B cell (primary cell): ENCODE results near the gene FGFRL1. TPM values are rescaled to one million over a fixed set of nuclear protein-coding genes. Genes with fewer than 3 reads are reported as not detected.

ENCODE experiments used
- ATAC-seq: fragments of 200-7000 bp; cut with Tn5 transposase; one replicate; pipeline ENCODE4 v1.10.0; 2021; ENCODE audit warnings: low read depth, mild to moderate bottlenecking, moderate number of reproducible peaks, moderate library complexity
- CTCF ChIA-PET: fragments of 350-600 bp; sonication (Branson Sonifier 250); formaldehyde crosslinking; loops from one replicate; lab custom pipeline; 2021; ENCODE audit warnings: antibody characterized with exemption, inconsistent platforms; lab: Charles Lee
- POLR2A ChIA-PET: fragments of 350-600 bp; sonication (Branson Sonifier 250); formaldehyde crosslinking; loops from one replicate; lab custom pipeline; 2021; ENCODE audit warnings: antibody characterized with exemption; lab: Charles Lee
- DNase-seq: peaks from one replicate; pipeline ENCODE4 v3.0.0; 2013
- H2AFZ ChIP-seq: 2 replicates; pipeline ENCODE4 v1.6.1; 2012; ENCODE audit warnings: mild to moderate bottlenecking, low read depth, low read length; ENCODE audit not compliant: insufficient read depth, poor library complexity, severe bottlenecking
- H3K27ac ChIP-seq, 2 donors: 1 replicate in 1 of 2; 2 replicates in 1 of 2; pipeline ENCODE4 v1.5.1; 2012 to 2013; ENCODE audit warnings: low read length in 2 of 2, mild to moderate bottlenecking in 2 of 2, moderate library complexity in 1 of 2
- H3K27me3 ChIP-seq, 4 experiments: fragments of 200-600 bp in 1 of 4; sonication (generic) in 1 of 4; replicated peaks in 1 of 4; 1 replicate in 2 of 4; 2 replicates in 2 of 4; pipeline versions ENCODE4 v1.6.1 to v1.7.0; 2013 to 2016; ENCODE audit warnings: low read length in 3 of 4, mild to moderate bottlenecking in 2 of 4, mixed read lengths in 1 of 4, moderate library complexity in 1 of 4; ENCODE audit not compliant: insufficient read depth in 4 of 4, control insufficient read depth in 3 of 4; ENCODE audit errors: control extremely low read depth in 1 of 4
- H3K36me3 ChIP-seq, 2 experiments: replicated peaks in 1 of 2; 1 replicate in 1 of 2; 2 replicates in 1 of 2; pipeline versions ENCODE4 v1.6.1 to v1.7.1; 2013; ENCODE audit warnings: low read length in 1 of 2; ENCODE audit not compliant: insufficient read depth in 2 of 2, control insufficient read depth in 1 of 2; ENCODE audit errors: control extremely low read depth in 1 of 2, extremely low read depth in 1 of 2
- H3K4me1 ChIP-seq, 2 donors: fragments of 200-600 bp in 1 of 2; sonication (generic) in 1 of 2; 1 replicate in 1 of 2; 2 replicates in 1 of 2; pipeline versions ENCODE4 v1.5.1 to v1.6.1; 2013 to 2017; ENCODE audit warnings: low read length in 2 of 2; ENCODE audit not compliant: control insufficient read depth in 2 of 2, insufficient read depth in 2 of 2
- H3K4me2 ChIP-seq: replicated peaks from 2 replicates; pipeline ENCODE3; 2012; ENCODE audit warnings: mild to moderate bottlenecking, low read depth, low read length; ENCODE audit not compliant: poor library complexity, severe bottlenecking
- H3K4me3 ChIP-seq, 5 experiments: fragments of 200-600 bp in 1 of 5; sonication (generic) in 1 of 5; 1 replicate in 3 of 5; 2 replicates in 2 of 5; pipeline versions ENCODE4 v1.5.1 to v1.7.0; 2011 to 2016; ENCODE audit warnings: low read length in 4 of 5, mild to moderate bottlenecking in 4 of 5, low read depth in 2 of 5, control low read depth in 1 of 5, moderate library complexity in 1 of 5; ENCODE audit not compliant: insufficient read depth in 1 of 5; ENCODE audit errors: control extremely low read depth in 1 of 5, extremely low read depth in 1 of 5
- H3K79me2 ChIP-seq: fragments of 200-600 bp; sonication (generic); one replicate; pipeline ENCODE4 v1.6.0; 2016; ENCODE audit warnings: low read length; ENCODE audit not compliant: control insufficient read depth, insufficient read depth
- H3K9ac ChIP-seq: fragments of 200-600 bp; sonication (generic); 2 replicates; pipeline ENCODE4 v1.6.1; 2017; ENCODE audit warnings: mild to moderate bottlenecking, low read length, moderate library complexity
- H3K9me3 ChIP-seq, 3 donors: one replicate each; pipeline versions ENCODE4 v1.6.1 to v1.7.1; 2013; ENCODE audit warnings: low read length in 2 of 3; ENCODE audit not compliant: control insufficient read depth in 2 of 3, insufficient read depth in 1 of 3; ENCODE audit errors: control extremely low read depth in 1 of 3
- H4K20me1 ChIP-seq: 2 replicates; pipeline ENCODE4 v1.6.0; 2012; ENCODE audit warnings: mild to moderate bottlenecking, low read length; ENCODE audit not compliant: insufficient read depth, control insufficient read depth, poor library complexity, severe bottlenecking
- H3K27ac Mint-ChIP-seq: one replicate; pipeline ENCODE4 v1.8.0; 2021; ENCODE audit warnings: mixed read lengths
- H3K27me3 Mint-ChIP-seq: one replicate; pipeline ENCODE4 v1.8.0; 2021; ENCODE audit warnings: mixed read lengths
- H3K4me1 Mint-ChIP-seq: one replicate; pipeline ENCODE4 v1.8.0; 2021; ENCODE audit warnings: mixed read lengths
- H3K4me3 Mint-ChIP-seq: one replicate; pipeline ENCODE4 v1.8.0; 2021; ENCODE audit warnings: mixed read lengths
- H3K9me3 Mint-ChIP-seq: one replicate; pipeline ENCODE4 v1.8.0; 2022; ENCODE audit warnings: mixed read lengths; ENCODE audit not compliant: insufficient read depth
- CTCF ChIP-seq: fragments of 200-600 bp; IDR thresholded peaks from one replicate; pipeline ENCODE4 v1.8.0; 2022; ENCODE audit warnings: antibody characterized with exemption, mild to moderate bottlenecking
- EZH2 ChIP-seq: IDR thresholded peaks from 2 replicates; pipeline ENCODE4 v1.6.1; 2012; ENCODE audit warnings: borderline replicate concordance, low read depth, mild to moderate bottlenecking, moderate library complexity, low read length; ENCODE audit not compliant: insufficient read depth, poor library complexity, severe bottlenecking
- WGBS: methylation state at CpG from one replicate; pipeline ENCODE4 v1.1.5; 2013; ENCODE audit warnings: missing lambda C conversion rate; ENCODE audit not compliant: insufficient coverage; 5-methylcytosine and 5-hydroxymethylcytosine counted together
- intact Hi-C: fragments of 100-400 bp; cut with micrococcal nuclease; formaldehyde crosslinking; loops from one replicate; pipeline ENCODE4 v1.10.0; 2022
- polyA plus RNA-seq: library from polyadenylated mRNA; depleted of rRNA; stranded (reverse); fragments of >200 nt; gene quantifications from 2 replicates; pipeline ENCODE4 v1.2.3, GENCODE V29; 2012
- total RNA-seq, 2 donors: library from RNA; stranded (reverse); fragments of 120-200 nt in 1 of 2; gene quantifications; 1 replicate in 1 of 2; 2 replicates in 1 of 2; pipeline versions ENCODE4 v1.2.3 to v1.2.4, GENCODE V29; 2013 to 2022

The FGFRL1 gene
- total and polyA plus RNA-seq, 2 donors (not counting 1 experiment from before 2014, with no cell fraction given) = 24.1 to 28.9 TPM

GRCh38 chr4:996997-997374 is 14.4 kb upstream of the FGFRL1 start:
- Mint-ChIP-seq H3K27ac (no peak overlapping the region), H3K4me1 (peaks cover 29% of the 10 kb centered on the region), H3K27me3 (peaks cover 13% of the 10 kb centered on the region), H3K4me3 (peak overlapping the region; percentile 44), H3K9me3 (no peaks in the 10 kb centered on the region)
- DNase-seq (no peak), ATAC-seq (no peak)
- peaks cover 8% of the 10 kb centered on the region for H4K20me1 ChIP-seq
- H3K36me3 ChIP-seq = no peaks in the 10 kb centered on the region
- no peak overlapping the region for H3K9ac ChIP-seq
- peaks cover 0 to 32% (median 0%) of the 10 kb centered on the region in 3 donors for H3K9me3 ChIP-seq
- TF ChIP-seq EZH2 (no peak), CTCF (no peak)
- 11% methylated on average over 20 of the region's 25 CpGs for WGBS
- H2AFZ ChIP-seq = no peak overlapping the region
- no peak overlapping the region for H3K27ac ChIP-seq
- no peak overlapping the region for H3K4me3 ChIP-seq
- H3K4me1 ChIP-seq = peaks cover 23 to 27% of the 10 kb centered on the region in 2 donors
- CTCF ChIA-PET = no interaction called here
- H3K27me3 ChIP-seq = peaks cover 0 to 52% (median 22%) of the 10 kb centered on the region in 4 experiments
- POLR2A ChIA-PET = no interaction called here
- intact Hi-C loops = no loop called here
- peak overlapping the region; percentile 72 for H3K4me2 ChIP-seq
- no peaks in the 10 kb centered on the region for H3K79me2 ChIP-seq

DNA sequence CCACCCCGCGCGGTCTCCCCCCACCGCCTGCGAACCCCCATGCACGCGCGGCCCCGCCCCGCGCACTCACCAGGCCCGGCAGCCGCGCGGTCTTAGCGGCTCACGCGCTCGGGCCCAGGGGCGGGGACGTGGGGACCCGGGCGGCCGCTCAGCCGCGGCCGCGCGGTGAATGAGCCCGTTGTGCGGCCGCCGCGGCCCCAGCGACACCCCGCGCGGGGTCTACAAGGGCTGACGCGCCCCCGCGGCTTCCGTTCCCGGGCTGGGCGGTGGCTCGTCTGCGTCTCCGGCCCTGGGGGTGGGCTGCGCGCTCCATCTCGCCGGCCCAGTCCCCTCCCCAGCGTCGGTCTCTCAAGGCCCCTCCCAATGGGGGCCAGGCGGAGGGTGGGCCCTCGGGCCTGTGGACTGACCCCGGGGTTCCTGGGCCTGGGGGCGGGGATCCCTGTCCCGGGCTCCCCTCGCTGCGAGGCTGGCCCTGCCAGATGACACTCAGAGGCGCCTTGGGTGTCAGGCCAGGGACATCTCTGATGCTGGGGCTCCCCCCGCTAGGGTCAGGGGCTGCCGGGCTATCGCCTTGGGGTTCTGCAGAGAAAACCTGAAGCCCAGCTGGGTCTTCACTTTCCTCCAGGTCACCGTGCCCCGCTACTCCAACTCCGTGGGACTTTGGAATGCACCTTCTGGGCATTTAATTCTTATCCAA is 13.9 kb upstream of the FGFRL1 start:
- Mint-ChIP-seq H3K9me3 (no peaks in the 10 kb centered on the region), H3K27me3 (peaks cover 13% of the 10 kb centered on the region), H3K4me3 (peak overlapping the region; percentile 44), H3K27ac (no peak overlapping the region), H3K4me1 (peaks cover 30% of the 10 kb centered on the region)
- Histone ChIP-seq H3K4me1 (peaks cover 29 to 30% of the 10 kb centered on the region in 2 donors), H3K79me2 (no peaks in the 10 kb centered on the region), H3K27ac (no peak overlapping the region), H3K9ac (no peak overlapping the region), H2AFZ (no peak overlapping the region), H3K4me2 (peak overlapping the region; percentile 72), H3K9me3 (peaks cover 0 to 35% (median 0%) of the 10 kb centered on the region in 3 donors), H3K27me3 (peaks cover 0 to 55% (median 22%) of the 10 kb centered on the region in 4 experiments), H4K20me1 (peaks cover 8% of the 10 kb centered on the region), H3K4me3 (peak overlapping the region in 1 of 5 experiments; percentile 11), H3K36me3 (no peaks in the 10 kb centered on the region)
- ATAC-seq = peak; percentile 54
- intact Hi-C loops = no loop called here
- DNase-seq = no peak
- POLR2A ChIA-PET = interaction anchor here (0.6 kb wide), 1 partner anchor 132 kb away, joined by 3 read pairs; no protein-coding TSS in a partner anchor
- TF ChIP-seq CTCF (no peak), EZH2 (no peak)
- CTCF ChIA-PET = interaction anchor here (1.0 kb wide), 1 partner anchor 10 kb away, joined by 5 read pairs; the partner anchor contains the start of gene IDUA
- WGBS = 3% methylated on average over 65 of the region's 68 CpGs
